ENCODE data around the gene FOXP2. TPM values are rescaled to one million over a fixed set of nuclear protein-coding genes. Genes with fewer than 3 reads are reported as not detected.
"Not testable (repeated sequence)": the region's sequence is repeated elsewhere in the genome, so short reads cannot be mapped to it uniquely, and the experiment has no call there.

Gene FOXP2
- total RNA-seq, 3 donors from 2014 or later: not detected

DNA sequence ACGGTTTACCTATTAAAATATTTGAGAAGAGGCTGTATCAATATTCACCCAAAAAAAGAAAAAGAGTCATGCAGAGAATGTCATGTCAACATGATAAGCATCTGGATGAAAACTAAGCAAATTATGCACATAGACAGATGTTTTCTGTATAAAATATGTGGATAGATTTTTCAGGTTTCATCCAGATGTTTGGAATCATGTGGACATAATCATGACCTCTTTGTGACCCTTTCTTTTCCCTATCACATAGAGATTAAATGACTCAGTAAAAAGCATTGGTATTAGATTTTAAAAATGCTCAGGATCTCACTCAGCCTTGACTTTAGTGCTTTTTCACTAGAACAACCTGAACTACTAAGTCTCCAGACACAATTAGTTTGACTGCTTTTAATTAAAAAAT, 90.0 kb downstream of the FOXP2 start:
- H3K4me3 Mint-ChIP-seq: no peak overlapping the region
- no peak for DNase-seq
- H3K36me3 Mint-ChIP-seq (ENCODE audit: insufficient read depth): no peaks in the 10 kb centered on the region
- H3K9me3 Mint-ChIP-seq: no peaks in the 10 kb centered on the region
- no peaks in the 10 kb centered on the region for H3K4me1 Mint-ChIP-seq (ENCODE audit: low read depth)
- no peak for ATAC-seq
- no peaks in the 10 kb centered on the region for H3K27me3 Mint-ChIP-seq (ENCODE audit: low read depth)

DNA sequence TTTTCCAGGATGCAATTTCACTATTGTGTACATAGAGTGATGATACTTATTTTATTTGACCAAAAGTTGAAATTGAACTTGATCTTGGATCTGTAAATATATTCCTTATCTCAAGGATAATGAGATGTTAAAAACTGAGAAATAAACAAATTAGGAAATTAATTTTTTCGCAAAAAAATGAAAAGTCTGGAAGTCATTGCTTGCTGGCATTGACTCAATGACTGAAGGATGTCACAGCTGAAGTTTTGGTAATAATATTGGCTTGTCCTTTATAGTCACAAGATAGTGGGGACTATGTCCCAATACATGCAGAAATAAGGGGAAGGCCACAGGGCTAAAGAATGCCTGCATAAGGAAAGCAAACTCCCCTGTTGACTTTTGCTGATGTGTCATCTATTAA, 92.8 kb downstream of the FOXP2 start:
- H3K4me1 Mint-ChIP-seq (ENCODE audit: low read depth): no peaks in the 10 kb centered on the region
- no peak overlapping the region for H3K4me3 Mint-ChIP-seq
- DNase-seq (no peak), ATAC-seq (no peak)
- H3K27me3 Mint-ChIP-seq (ENCODE audit: low read depth): no peaks in the 10 kb centered on the region
- no peaks in the 10 kb centered on the region for H3K9me3 Mint-ChIP-seq
- no peaks in the 10 kb centered on the region for H3K36me3 Mint-ChIP-seq (ENCODE audit: insufficient read depth)

DNA sequence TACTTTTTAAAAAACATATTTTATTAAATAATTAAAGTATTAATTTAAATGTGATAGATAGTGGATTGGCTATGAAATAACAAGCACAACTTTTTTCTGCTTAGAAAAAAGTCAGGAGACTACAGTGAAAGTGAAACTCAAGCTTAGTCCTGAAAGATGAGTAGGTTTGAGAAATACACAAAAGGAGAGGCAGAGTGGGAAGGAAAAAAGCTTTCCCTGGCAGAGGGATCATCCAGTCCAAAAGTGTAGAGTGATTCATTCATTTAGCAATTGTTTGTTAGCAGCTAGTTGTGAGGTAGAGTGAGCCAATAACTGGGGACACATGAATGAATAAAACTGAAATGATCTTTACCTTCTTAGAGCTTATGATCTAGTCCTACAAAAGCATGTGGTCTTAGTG, 93.5 kb downstream of the FOXP2 start:
- Mint-ChIP-seq H3K36me3 (ENCODE audit: insufficient read depth) (no peaks in the 10 kb centered on the region), H3K4me1 (ENCODE audit: low read depth) (no peaks in the 10 kb centered on the region), H3K4me3 (no peak overlapping the region), H3K27me3 (ENCODE audit: low read depth) (no peaks in the 10 kb centered on the region), H3K9me3 (no peaks in the 10 kb centered on the region)
- ATAC-seq (no peak), DNase-seq (no peak)

DNA sequence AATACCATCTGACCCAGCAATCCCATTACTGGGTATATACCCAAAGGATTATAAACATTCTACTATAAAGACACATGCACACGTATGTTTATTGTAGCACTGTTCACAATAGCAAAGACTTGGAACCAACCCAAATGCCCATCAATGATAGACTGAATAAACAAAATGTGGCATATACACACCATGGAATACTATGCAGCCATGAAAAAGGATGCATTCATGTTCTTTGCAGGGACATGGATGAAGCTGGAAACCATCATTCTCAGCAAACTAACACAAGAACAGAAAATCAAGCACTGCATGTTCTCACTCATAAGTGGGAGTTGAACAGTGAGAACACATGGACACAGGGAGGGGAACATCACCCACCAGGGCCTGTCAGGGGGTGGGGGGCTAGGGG, 96.2 kb downstream of the FOXP2 start:
- not testable (repeated sequence) for ATAC-seq; H3K9me3 Mint-ChIP-seq; H3K36me3 Mint-ChIP-seq (ENCODE audit: insufficient read depth); H3K27me3 Mint-ChIP-seq (ENCODE audit: low read depth); H3K4me1 Mint-ChIP-seq (ENCODE audit: low read depth); DNase-seq; H3K4me3 Mint-ChIP-seq

DNA sequence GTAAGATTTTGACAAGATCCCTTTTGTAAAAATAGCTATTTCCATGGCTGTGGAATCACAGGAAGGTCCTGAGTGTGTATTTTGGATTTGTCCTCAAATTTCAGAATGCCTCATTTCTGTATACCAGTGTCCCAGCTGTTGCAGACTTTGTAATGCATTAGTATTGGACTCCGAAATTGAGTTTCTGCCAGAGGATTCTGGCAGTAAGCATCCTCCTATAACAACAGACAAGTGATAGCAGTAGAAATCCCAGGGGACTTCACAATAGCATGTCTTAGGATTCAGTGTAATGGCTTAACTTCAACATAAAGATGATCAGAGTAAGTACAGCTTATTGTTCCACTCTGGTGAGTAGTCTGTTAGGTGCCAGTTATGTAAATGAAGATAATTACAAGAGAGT, 104.6 kb downstream of the FOXP2 start:
- H3K4me3 Mint-ChIP-seq: no peak overlapping the region
- H3K9me3 Mint-ChIP-seq: no peaks in the 10 kb centered on the region
- no peaks in the 10 kb centered on the region for H3K4me1 Mint-ChIP-seq (ENCODE audit: low read depth)
- no peaks in the 10 kb centered on the region for H3K36me3 Mint-ChIP-seq (ENCODE audit: insufficient read depth)
- no peak for ATAC-seq
- no peak for DNase-seq
- H3K27me3 Mint-ChIP-seq (ENCODE audit: low read depth): no peaks in the 10 kb centered on the region

DNA sequence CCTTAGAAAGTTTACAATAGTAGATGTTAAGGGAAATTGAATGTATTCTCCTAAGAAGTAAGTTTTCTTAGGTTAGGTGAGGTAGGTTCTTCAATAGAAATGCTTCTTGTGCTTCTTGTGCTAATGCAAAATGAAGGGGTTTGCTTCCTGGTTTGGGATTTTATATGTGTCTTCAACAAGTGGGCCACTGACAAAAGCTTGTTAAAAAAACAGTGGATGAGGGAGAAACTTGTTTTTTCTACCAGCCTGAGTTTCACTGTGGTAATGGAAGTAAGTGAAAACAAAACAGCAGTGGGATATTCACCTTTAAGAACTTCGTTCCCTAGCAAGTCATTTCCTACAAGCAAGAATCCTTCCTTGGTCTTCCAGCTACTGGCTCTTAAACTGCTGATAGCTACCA, 107.5 kb downstream of the FOXP2 start:
- no peaks in the 10 kb centered on the region for H3K36me3 Mint-ChIP-seq (ENCODE audit: insufficient read depth)
- no peak overlapping the region for H3K4me3 Mint-ChIP-seq
- no peaks in the 10 kb centered on the region for H3K27me3 Mint-ChIP-seq (ENCODE audit: low read depth)
- ATAC-seq (no peak), DNase-seq (no peak)
- no peaks in the 10 kb centered on the region for H3K4me1 Mint-ChIP-seq (ENCODE audit: low read depth)
- H3K9me3 Mint-ChIP-seq: no peaks in the 10 kb centered on the region

DNA sequence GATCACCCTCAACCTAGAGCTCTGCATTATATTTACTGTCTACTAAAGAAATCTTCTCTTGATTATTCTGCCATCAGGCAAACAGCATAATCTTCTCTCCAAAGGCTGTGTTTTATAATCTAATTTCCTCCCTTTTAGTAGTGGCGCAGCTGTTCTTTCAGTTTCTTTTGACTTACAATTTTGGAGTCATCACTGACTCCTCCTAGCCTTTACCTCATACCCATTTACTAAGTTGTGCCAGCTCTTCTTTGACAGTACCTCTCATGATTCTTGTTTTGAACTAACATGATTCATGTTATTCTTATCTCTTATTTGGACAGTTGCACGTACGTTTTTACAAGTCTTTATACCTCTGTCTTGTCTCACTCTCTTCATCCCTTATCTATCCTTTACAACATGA, 113.0 kb downstream of the FOXP2 start:
- Mint-ChIP-seq H3K4me1 (ENCODE audit: low read depth) (no peaks in the 10 kb centered on the region), H3K27me3 (ENCODE audit: low read depth) (no peaks in the 10 kb centered on the region), H3K36me3 (ENCODE audit: insufficient read depth) (no peaks in the 10 kb centered on the region), H3K9me3 (no peaks in the 10 kb centered on the region), H3K4me3 (no peak overlapping the region)
- no peak for ATAC-seq
- DNase-seq: no peak

DNA sequence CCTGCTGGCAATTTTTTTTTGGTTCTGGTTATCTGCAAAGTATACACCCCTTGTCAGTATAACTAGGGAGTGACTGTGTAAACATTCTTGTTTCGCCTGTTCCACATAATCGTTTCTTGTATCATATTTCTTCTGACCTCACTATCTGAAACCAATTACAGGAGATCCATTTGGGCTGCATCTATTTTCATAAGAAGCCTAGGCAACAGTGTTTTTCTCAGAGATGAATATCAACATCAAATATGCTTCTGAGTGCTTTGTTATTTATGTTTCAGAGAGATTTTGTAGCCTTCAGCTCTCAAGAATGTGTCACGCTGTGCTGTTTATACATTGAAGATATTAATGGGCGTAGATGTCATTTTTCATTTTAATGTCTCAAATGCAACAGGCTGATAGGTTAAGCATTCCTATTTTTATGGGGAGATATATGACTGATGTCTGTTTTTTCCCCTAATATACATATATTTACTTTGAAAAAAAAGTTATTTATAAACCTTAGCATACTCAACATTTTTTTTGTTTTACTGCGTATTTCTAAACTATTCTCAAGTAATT, 115.5 kb downstream of the FOXP2 start:
- Mint-ChIP-seq H3K4me3 (no peak overlapping the region), H3K27me3 (ENCODE audit: low read depth) (no peaks in the 10 kb centered on the region)

DNA sequence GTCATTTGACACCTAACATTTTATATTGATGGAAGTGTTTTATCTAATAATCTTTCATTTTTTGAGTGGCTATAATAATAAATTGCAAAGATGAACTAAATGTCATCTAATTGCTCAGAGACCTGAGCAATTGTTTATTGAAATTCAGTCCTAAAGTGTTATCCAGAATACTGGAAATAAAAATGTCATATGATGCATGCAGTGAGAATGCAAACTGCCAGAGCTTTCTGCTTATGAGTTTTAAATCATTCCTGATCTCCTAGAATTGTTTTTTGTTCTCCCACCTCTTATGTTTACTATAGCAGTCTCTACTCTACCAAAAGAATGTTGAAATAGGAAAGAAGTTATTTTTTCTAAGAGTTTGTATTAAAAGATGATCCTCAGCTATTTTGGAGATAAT, 116.7 kb downstream of the FOXP2 start:
- Mint-ChIP-seq H3K27me3 (ENCODE audit: low read depth) (no peaks in the 10 kb centered on the region), H3K4me3 (no peak overlapping the region), H3K9me3 (no peaks in the 10 kb centered on the region), H3K36me3 (ENCODE audit: insufficient read depth) (no peaks in the 10 kb centered on the region), H3K4me1 (ENCODE audit: low read depth) (no peaks in the 10 kb centered on the region)
- ATAC-seq: no peak
- DNase-seq: no peak

More for the DNA sequence above, 115.5 kb downstream of the FOXP2 start:
- no peaks in the 10 kb centered on the region for H3K36me3 Mint-ChIP-seq (ENCODE audit: insufficient read depth)
- ATAC-seq (no peak), DNase-seq (no peak)
- H3K9me3 Mint-ChIP-seq: no peaks in the 10 kb centered on the region
- no peaks in the 10 kb centered on the region for H3K4me1 Mint-ChIP-seq (ENCODE audit: low read depth)

DNA sequence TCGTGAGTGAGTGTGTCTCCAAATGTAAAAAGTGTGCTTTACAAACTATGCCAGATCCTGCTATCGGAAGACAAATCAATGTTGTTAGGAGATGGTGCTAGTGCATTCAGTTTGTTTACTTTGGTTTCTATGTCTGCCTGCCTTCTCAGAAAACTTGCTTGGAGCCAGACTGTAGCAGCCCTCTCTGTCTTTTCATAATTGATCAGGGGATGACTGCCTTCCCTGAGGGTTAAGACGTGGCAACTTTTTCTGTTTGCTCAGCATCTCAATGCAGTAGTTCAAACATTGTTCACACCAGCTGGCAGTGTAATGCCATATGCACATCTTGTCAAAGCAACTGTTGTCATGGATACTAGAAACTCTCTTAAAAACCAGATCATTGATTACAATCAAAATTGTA, 118.5 kb downstream of the FOXP2 start:
- Mint-ChIP-seq H3K27me3 (ENCODE audit: low read depth) (no peaks in the 10 kb centered on the region), H3K9me3 (no peaks in the 10 kb centered on the region), H3K4me3 (no peak overlapping the region), H3K36me3 (ENCODE audit: insufficient read depth) (no peaks in the 10 kb centered on the region), H3K4me1 (ENCODE audit: low read depth) (no peaks in the 10 kb centered on the region)
- no peak for ATAC-seq
- DNase-seq: no peak

DNA sequence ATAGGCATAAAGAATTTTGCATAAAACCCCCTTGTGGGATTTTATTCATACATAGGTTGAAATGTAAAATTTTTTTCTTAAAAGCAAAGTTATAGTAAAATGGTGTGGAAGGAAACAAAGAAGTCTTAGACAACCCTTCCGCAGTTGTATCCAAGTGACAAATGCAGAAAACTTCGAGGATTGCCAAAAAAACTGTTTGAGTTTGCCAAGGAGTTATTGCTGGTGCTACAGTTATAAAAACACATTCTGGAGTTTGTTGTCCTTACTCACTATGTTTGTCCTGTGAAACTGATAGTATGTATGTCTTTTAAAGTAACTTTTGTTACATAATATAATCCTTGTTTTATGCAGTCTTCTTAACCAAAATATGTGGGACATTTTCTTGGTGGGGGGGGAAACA, 120.3 kb downstream of the FOXP2 start:
- H3K27me3 Mint-ChIP-seq (ENCODE audit: low read depth): no peaks in the 10 kb centered on the region
- ATAC-seq (no peak), DNase-seq (no peak)
- H3K9me3 Mint-ChIP-seq: no peaks in the 10 kb centered on the region
- no peak overlapping the region for H3K4me3 Mint-ChIP-seq
- no peaks in the 10 kb centered on the region for H3K4me1 Mint-ChIP-seq (ENCODE audit: low read depth)
- H3K36me3 Mint-ChIP-seq (ENCODE audit: insufficient read depth): no peaks in the 10 kb centered on the region

DNA sequence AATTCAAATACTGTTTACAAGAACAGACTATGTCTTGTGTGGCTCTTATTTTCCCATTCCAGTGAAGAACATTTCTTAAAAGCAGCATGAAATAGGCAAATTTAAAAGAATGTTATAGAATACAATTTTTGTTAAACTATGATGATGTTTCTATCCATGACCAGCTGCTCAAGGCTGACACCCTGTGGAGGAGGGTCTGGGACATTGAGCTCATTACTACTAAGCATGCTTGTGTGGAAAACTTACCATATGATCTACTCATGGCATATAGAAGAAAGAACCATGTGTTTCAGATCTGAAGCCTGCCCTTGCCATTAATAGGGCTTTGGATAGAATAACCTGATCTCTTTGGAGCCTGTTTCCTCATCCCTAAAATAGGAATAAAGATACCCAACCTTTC, 125.0 kb downstream of the FOXP2 start:
- Mint-ChIP-seq H3K4me3 (no peak overlapping the region), H3K27me3 (ENCODE audit: low read depth) (no peaks in the 10 kb centered on the region), H3K36me3 (ENCODE audit: insufficient read depth) (no peaks in the 10 kb centered on the region), H3K4me1 (ENCODE audit: low read depth) (no peaks in the 10 kb centered on the region), H3K9me3 (no peaks in the 10 kb centered on the region)
- no peak for ATAC-seq
- no peak for DNase-seq

DNA sequence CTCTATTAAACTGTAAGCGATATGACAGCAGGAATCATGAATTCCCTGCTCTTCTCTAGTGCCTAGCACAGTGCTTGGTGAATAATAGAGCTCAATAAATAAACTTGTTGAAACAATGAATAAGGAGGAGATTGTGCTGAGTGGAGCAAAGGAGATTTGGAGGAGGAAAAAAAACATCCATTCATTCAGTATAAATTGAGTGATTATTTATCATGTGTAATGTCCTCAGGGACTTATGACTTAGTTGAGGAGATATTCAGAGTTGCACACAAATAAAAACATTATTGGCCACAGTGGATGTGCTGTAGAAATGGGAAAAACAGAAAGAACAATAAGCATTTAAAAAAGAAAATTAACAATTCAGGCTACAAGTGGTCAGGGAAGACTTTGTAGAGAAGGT, 125.7 kb downstream of the FOXP2 start:
- no peaks in the 10 kb centered on the region for H3K27me3 Mint-ChIP-seq (ENCODE audit: low read depth)
- ATAC-seq (no peak), DNase-seq (no peak)
- H3K36me3 Mint-ChIP-seq (ENCODE audit: insufficient read depth): no peaks in the 10 kb centered on the region
- H3K9me3 Mint-ChIP-seq: no peaks in the 10 kb centered on the region
- no peaks in the 10 kb centered on the region for H3K4me1 Mint-ChIP-seq (ENCODE audit: low read depth)
- no peak overlapping the region for H3K4me3 Mint-ChIP-seq

DNA sequence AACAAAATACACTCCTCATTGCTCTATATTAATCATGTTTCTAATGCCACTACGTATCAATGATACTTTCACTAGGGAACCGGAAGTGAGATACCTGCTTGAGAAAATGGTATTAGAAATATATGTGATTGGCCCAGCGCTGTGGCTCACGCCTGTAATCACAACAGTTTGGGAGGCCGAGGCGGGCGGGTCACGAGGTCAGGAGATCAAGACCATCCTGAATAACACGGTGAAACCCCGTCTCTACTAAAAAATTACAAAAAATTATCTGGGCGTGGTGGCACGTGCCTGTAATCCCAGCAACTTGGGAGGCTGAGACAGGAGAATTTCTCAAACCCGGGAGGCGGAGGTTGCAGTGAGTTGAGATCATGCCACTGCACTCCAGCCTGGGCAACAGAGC, 132.7 kb downstream of the FOXP2 start:
- not testable (repeated sequence) for H3K36me3 Mint-ChIP-seq (ENCODE audit: insufficient read depth); H3K27me3 Mint-ChIP-seq (ENCODE audit: low read depth); H3K9me3 Mint-ChIP-seq; H3K4me3 Mint-ChIP-seq; DNase-seq; H3K4me1 Mint-ChIP-seq (ENCODE audit: low read depth); ATAC-seq

DNA sequence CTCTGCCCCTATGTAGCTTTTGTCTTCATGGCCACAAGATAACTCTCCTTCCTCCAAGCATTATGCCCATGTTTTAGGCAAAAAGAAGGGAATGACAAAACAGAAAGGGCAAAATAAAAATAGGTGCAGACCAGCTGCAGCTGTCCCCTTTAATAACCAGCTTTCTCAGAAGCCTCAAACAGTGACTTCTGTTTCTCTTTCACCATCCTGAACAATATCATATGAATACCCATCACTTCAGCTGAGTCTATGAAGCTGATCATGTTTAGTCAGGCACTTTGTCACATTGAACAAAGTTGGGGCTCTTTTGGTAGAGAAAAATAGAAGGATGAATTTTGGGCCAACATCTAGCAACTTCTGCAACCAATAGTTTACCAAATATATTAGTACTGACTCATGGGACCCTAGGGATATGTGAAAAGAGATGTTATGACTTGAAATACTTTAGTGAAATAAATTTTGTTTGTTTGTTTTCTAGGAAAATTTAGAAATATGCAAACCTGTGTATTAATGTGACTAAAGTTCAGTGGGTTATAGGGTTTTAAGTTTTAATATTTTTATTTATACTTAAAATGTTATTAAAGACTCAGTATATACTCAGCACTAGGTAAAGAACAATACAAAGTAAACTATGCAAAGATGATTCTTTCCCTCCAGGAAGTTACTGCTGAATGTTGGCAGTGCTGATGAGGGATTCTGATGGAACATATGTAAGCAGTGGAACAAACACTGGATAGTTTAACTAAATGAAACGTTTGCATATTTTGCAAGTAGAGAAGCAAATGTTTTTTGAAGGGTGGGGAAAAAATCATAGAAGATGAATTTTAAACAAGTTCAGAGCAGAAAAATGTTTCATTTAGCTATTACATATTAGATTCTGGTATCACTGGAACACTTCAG, 133.7 kb downstream of the FOXP2 start:
- H3K36me3 Mint-ChIP-seq (ENCODE audit: insufficient read depth): no peaks in the 10 kb centered on the region
- H3K4me1 Mint-ChIP-seq (ENCODE audit: low read depth): no peaks in the 10 kb centered on the region
- H3K9me3 Mint-ChIP-seq: no peaks in the 10 kb centered on the region
- H3K4me3 Mint-ChIP-seq: no peak overlapping the region
- H3K27me3 Mint-ChIP-seq (ENCODE audit: low read depth): no peaks in the 10 kb centered on the region
- no peak for ATAC-seq
- DNase-seq: no peak
